GM19324 (cell line): ENCODE data around the gene ECPAS.
"Not testable (repeated sequence)": the region's sequence is repeated elsewhere in the genome, so short reads cannot be mapped to it uniquely, and the experiment has no call there.

ENCODE experiments used
- ATAC-seq: cut with Tn5 transposase; IDR thresholded peaks from one replicate; pipeline ENCODE4 v1.9.1; 2021; ENCODE audit warnings: mild to moderate bottlenecking, moderate library complexity; ENCODE audit not compliant: unreplicated experiment, low FRiP score

Gene ECPAS, protein sequence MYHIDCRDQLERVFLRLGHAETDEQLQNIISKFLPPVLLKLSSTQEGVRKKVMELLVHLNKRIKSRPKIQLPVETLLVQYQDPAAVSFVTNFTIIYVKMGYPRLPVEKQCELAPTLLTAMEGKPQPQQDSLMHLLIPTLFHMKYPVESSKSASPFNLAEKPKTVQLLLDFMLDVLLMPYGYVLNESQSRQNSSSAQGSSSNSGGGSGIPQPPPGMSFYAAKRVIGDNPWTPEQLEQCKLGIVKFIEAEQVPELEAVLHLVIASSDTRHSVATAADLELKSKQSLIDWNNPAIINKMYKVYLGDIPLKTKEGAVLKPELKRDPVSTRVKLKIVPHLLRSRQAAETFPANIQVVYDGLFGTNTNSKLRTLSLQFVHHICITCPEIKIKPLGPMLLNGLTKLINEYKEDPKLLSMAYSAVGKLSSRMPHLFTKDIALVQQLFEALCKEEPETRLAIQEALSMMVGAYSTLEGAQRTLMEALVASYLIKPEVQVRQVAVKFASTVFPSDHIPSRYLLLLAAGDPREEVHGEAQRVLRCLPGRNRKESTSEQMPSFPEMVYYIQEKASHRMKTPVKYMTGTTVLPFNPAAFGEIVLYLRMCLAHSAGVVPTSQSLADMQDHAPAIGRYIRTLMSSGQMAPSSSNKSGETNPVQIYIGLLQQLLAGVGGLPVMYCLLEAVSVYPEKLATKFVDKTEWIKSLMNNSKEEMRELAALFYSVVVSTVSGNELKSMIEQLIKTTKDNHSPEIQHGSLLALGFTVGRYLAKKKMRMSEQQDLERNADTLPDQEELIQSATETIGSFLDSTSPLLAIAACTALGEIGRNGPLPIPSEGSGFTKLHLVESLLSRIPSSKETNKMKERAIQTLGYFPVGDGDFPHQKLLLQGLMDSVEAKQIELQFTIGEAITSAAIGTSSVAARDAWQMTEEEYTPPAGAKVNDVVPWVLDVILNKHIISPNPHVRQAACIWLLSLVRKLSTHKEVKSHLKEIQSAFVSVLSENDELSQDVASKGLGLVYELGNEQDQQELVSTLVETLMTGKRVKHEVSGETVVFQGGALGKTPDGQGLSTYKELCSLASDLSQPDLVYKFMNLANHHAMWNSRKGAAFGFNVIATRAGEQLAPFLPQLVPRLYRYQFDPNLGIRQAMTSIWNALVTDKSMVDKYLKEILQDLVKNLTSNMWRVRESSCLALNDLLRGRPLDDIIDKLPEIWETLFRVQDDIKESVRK (N-terminal part only)

DNA sequence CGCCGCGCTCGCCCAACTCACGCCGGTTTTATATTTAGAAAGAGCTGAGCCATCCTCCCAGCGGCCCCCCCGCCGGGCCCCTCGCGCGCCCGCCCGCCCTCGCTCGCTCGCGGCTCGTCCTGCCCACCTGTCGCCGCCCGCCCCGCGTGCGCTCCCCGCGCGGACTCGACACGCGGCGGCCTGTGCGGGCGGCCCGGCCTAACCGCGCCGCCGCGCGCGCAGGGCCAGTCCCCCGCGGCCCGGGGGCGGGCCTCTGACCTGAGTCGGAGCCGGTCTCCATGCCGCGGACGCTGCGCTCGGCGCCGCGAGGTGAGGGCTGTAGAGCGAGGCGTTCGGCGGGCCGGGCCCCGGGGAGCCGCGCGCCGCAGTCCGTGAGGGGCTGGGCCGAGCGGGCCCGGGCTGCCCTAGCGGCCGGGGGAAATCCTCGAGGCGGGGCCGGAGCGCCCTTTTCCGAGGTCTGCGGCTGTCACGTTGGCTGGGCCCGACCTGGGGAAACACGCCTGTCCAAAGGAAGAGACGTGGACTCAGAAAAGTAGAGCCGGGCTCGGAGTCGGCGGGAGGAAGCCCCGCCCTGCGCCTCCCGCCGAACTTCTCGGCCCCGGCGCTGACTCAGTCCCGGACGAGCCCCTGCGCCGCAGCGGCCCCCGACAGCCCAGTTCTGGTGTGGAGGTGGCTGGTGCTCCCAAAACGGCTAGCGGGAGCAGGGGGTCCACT lies at the start of gene ECPAS:
Gene ECPAS, minus strand, starts transcription at position 526 of the 714 bp plus-strand sequence. CDS start 11,465 bp downstream, outside the sequence.
- ATAC-seq: peak; percentile 64

DNA sequence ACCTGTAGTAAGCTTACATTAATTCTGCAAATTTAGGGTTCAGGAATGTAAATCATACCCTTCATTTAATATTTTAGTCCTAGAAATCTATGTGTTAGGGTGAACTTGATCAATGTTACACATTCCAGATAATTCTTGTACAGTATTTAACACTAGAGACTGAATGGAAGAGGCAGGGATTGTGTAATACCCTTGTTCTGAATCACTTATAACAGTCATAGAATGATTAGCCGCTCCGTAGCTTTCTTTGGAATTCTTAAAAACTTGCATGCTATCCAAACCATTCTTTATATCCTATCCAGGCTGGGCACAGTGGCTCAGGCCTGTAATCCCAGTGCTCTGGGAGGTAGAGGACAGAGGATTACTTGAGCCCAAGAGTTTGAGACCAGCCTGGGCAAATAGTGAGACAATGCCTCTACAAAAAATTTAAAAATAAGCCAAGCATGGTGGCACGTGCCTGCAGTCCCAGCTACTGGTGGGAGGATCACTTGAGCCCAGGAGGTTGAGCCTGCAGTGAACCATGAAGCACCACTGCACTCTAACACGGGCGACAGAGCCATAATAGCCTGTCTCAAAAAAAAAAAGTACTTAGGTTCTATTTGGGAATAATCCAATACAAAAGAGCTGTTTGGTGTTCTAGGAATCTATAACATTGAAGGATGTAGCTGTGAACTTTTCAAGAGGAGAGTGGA lies 49.1 kb upstream of the ECPAS start:
- ATAC-seq: no peak

DNA sequence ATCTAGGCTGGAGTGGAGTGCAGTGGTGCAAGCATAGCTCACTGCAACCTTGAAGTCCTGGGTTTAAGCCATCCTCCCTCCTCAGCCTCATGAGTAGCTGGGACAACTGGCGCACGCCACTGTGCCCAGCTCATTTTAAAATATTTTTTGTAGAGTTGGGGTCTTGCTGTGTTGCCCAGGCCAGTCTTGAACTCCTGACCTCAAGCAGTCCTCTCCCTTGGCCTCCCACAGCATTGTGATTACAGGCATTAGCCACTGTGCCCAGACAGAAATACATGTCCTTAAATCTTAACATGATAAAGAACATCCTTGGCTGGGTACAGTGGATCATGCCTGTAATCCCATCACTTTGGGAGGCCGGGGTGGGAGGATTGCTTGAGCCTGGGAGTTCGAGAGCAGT lies 47.5 kb upstream of the ECPAS start:
- no peak for ATAC-seq

DNA sequence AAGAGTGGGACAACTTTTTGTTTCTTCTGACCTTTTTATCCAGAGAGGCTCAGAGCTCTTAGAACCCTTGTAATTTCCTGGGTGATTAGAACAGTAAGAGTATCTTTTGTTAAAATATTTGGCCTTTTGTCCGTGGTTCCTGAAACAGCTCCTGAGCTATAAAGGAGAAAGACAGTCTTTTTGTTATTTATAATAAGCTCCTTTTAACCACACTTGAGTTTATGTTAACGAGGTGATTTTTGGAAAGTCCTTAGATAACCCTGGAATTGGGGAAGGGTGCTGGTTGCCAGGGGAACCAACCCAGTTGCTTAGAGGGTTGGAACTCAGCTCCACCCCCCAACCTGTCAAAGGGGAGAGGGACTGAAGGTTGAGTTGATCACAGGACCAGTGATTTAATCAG lies 45.6 kb upstream of the ECPAS start:
- ATAC-seq: no peak

DNA sequence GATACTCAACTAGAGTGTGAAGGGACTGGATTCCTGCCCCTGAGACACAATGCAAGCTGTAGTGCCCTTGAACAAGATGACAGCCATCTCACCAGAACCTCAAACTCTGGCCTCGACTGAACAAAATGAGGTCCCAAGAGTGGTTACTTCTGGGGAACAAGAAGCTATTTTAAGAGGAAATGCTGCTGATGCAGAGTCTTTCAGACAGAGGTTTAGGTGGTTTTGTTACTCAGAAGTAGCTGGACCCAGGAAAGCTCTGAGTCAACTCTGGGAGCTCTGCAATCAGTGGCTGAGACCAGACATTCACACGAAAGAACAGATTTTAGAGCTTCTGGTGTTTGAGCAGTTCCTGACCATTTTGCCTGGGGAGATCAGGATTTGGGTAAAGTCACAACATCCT lies 43.2 kb upstream of the ECPAS start:
- ATAC-seq: no peak

DNA sequence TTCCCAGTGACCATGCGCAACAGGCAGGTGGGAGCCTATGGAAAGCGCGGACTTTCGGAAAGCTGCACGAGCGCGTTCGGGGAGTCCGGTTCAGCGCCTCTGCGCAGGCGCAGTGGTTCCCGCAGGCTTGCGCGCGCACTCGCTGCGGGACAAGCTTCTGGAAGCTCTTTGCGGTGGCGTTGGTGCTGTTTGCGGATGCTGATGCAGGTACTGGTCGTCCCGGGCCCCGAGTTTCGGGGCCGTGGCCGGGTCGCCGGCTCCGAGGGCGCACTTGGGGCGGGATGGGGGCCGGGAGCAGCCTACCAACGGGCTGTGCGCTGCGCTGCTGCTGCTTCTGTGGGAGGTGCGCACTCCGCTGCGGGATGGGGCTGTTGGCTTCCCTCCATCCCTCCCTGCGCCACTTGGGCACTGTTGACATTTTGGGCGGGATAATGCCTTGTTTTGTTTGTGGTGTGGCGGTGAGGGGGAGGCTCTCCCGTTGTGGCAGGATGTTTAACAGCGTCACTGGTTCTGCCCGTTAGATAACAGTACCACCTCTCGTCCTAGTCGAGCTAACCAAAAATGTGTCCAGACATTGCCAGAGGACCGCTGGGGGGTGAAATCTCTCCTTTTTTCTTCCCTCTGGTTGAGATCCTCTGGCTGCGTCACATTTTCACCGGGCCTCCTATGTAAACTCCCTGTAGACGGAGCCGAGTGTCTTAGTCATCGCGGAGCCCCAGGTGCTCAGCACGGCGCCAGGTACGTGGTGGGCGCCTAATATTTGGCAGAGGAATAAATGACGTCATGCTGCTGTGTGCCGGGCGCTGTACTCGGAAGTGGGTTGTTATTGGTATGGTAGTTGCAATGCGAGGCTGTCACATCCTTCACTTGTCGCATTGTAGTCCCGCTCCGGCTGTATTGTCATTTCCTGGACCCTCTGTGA lies 41.1 kb upstream of the ECPAS start, which contains the start of gene ZNF483:
Gene ZNF483, plus strand, starts transcription at position 124 of the 922 bp plus-strand sequence. CDS start 2,217 bp downstream, outside the sequence.
- no peak for ATAC-seq

DNA sequence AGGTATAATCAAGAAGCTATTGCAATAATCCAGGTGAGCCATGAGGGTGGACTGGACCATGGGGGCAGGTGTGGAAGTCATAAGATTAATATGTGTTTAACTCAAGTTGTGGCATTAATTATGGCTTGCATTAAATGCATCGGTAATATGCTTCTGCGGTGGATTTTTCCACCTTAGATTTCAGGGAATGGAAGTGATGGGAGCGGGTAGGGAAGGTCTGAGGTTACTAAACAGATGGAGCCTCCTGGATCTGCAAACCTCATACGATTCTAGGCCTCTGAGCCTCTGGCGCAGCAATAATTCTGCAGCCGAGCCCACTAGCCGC lies 40.5 kb upstream of the ECPAS start:
- ATAC-seq: no peak

DNA sequence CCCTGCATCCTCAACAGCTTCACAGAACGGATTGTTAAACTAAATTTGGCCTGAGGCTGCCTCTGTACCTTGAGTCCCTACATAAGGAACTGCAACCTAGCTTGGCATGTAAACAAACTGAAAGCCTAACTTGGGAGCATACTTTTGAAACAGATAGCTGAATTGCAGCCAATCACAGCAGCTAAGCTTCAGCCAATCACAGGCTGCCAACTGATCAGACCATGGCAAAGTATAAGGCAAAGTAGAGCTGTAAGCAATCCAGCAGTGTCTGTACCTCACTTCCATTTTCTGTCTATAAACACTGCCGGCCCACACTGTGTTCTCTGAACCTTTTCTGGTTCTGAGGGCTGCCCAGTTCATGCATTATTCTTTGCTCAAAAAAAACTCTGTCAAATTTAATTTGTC lies 31.9 kb upstream of the ECPAS start:
- ATAC-seq: no peak

DNA sequence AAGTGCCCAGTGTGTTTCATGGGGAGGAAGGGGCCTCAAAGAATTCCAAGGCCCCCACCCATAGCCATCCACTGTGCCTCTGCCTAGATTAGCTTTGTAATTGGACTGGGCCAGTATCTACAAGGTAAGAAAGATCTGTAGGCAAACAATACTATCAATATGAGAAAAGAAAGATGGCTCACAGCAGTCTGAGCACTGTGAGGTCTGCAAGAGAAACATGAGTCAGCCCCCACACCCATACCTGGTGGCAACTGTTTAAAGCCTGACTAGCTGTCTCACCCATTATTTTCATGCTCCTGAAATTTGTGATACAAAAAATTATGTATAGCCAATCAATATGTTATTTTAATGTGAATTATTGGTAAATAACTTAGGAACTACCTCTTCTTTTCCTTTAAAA lies 30.8 kb upstream of the ECPAS start:
- ATAC-seq: no peak

DNA sequence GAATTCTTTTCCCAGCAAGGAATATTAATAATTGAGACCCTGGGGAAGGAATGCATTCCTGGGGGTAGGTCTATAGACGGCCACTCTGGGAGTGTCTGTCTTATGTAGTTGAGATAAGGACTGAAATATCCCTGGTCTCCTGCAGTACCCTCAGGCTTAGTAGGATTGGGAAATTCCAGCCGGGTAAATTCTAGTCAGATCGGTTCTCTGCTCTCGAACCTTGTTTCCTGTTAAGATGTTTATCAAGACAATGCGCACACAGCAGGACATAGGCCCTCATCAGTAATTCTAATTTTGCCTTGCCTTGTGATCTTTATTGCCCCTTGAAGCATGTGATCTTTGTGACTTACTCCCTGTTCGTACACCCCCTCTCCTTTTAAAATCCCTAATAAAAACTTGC lies 27.4 kb upstream of the ECPAS start:
- not testable (repeated sequence) for ATAC-seq

DNA sequence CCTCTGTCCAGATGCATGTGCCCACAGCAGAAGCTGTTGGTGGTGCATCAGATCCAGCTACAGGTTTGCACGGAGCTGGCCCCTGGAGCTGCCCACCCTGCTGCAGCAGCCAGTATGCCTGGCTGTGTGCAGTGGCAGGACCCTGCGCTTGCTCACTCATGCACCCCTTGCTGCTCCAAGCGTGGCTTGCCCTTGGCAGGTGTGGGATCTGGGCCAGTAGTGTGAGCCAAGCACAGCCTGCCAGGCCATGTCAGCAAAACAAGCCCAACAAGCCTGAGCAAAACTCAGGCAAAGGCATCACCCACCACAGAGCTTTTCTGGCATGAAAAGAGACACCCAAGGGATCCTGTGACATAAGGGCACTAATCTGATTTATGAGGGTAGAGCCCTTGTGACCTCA lies 18.3 kb upstream of the ECPAS start:
- no peak for ATAC-seq

DNA sequence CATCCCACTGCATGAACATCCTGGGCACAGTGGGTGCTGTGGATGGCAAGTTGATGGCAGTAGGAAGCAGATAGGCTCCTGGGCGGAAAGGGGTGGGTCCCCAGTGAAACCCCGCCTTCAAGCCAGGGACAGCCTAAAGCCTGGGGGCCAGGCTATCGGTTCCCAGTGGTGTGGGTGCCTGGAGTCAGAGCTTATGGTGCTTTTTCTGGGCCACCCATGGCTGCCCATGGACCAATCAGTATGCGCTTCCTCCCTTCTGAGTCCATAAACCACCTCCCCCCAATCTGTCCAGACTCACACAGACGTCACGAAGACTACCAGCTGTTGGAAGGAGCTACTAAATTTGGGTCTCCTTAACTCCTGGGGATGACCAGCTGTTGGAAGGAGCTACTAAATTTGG lies 17.5 kb upstream of the ECPAS start:
- ATAC-seq: no peak

DNA sequence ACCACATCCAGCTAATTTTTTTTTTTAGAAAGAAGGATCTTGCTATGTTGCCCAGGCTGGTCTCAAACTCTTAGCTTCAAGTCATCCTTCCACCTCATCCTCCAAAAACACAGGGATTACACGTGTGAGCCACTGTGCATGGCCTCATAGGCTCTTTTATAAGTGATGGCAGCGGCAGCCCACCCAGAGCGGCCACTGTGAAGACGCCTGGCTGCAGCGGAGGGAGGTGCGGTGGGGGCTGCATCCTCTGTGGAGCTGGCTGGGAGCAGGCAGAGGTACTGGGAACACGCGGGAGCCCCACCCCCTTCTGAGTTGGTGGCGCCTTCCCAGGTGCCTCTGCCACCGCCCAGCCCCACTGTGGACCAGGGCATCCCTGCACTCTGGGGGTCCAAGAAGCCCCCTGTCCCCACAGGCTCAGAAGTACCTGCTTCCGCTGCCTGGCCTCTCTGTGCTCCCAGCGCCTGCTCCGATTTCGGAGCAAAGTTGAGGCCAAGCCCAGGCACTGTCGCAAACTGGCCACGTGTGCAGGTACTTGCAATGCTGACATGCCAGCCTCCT lies 16.9 kb upstream of the ECPAS start:
- no peak for ATAC-seq

DNA sequence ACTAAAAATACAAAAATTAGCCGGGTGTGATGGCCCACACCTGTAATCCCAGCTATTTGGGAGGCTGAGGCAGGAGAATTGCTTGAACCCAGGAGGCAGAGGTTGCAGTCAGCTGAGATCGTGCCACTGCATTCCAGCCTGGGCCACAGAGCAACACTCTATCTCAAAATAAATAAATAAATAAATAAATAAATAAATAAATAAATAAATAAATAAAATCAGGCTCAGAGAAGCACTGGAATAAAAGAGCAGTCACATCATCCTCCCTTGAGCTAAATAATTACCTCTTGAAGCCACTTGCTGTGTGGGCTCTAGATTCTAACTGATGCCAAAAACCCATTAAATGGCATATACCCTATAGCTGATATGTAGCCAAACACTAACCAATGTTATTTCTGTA lies 13.0 kb upstream of the ECPAS start:
- not testable (repeated sequence) for ATAC-seq

DNA sequence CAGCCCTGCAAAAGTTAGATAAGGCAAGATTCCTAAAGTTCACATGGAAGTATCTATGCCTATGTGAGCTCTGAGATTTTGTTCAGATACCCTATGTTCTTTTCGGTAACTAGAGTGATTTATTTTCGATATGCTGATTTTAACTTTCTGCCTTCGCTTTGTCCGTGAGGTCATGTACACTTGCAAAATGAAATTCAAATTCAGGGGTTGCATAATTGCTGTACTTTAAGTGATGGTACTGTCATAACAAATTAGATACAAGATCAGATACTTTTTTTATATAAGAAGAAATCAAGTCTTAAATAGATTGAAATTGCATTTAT lies 350 bp upstream of the ECPAS start:
- no peak for ATAC-seq

DNA sequence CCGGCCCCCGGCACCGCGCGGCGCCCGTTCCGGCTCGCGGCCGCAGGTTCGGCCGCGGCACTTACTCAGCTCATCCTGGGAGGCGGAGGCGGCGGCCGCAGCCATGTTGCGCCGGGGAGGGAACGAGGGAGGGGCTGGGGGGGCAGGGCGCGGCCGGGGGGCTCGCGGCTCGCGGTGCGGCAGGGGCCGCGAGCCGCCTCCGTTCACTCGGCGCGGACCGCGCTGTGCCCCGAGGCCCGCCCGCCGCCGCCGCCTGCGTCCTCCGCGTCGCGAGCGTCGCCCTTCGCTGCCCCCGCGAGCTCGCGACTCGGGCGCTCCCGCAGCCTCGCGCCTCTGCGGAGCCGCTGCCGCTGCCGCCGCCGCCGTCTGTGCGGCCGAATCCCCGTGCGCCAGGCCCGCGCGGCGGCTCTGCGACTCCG lies 735 bp downstream of the ECPAS start:
- ATAC-seq: peak; percentile 41

DNA sequence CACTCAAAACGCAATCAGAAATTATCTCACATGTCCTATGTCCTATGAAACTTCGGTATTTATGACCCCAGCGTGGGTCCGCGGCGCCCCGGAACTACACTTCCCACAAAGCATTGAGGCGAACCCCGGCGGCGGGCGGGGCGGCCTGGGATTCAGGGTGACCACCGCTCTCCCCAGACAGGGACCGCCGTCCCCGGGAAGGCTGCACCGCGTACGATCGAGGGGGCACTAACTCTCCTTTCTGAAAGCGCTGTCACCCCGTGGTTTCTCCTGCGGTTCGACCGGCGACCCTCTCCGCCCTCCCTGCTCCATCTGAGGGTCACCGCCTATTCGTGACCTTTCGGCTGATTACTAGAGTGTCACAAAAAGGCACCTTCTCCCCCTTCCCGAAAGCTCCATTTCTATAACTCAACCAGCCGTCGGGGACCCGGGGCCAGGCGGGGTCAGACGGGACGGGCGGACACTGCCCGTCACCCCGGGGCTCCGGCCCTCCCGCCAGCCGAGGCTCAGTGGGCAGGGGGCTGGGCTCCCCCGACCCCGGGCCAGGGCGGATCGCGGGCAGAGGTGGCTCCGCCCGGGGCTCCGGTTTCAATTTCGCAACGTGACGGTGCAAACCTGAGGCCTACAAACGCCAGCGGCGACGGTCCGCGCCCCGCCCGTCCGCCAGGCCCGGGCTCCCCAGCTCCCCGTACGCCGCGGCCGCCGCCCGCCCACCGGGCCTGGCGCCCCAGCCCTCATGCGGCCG lies 1.3 kb downstream of the ECPAS start:
- peak; percentile 71 for ATAC-seq
